PC-3 (cell line): ENCODE results near the gene DISC1. TPM values are rescaled to one million over a fixed set of nuclear protein-coding genes. Genes with fewer than 3 reads are reported as not detected.
"Not testable (repeated sequence)": the region's sequence is repeated elsewhere in the genome, so short reads cannot be mapped to it uniquely, and the experiment has no call there.

Experiments used
- ATAC-seq: fragments of 200-7000 bp; cut with Tn5 transposase; 2 replicates; pipeline ENCODE4 v1.9.1; 2020; ENCODE audit warnings: mild to moderate bottlenecking, moderate library complexity
- BruUV-seq: library from RNA; stranded (reverse); fragments of 400-500 nt; replicated peaks from 2 replicates; lab custom pipeline; 2021; lab: Mats Ljungman, UMichigan
- CTCF ChIA-PET: fragments of 300-600 bp; sonication (Branson Sonifier 250); formaldehyde crosslinking; loops from one replicate; lab custom pipeline; 2022; ENCODE audit warnings: antibody characterized with exemption; lab: Charles Lee
- POLR2A ChIA-PET: fragments of 300-600 bp; sonication (Branson Sonifier 250); formaldehyde crosslinking; loops from one replicate; lab custom pipeline; 2022; ENCODE audit warnings: antibody characterized with exemption; ENCODE audit not compliant: unreplicated experiment; lab: Charles Lee
- DNase-seq: peaks from one replicate; pipeline ENCODE4 v3.0.0-alpha.2; 2015
- H2AFZ ChIP-seq: fragments of 300-600 bp; sonication (generic); 2 replicates; pipeline ENCODE4 v1.6.0; 2016; ENCODE audit warnings: antibody characterized with exemption, low read length
- H3F3A ChIP-seq: fragments of 300-600 bp; sonication (generic); one replicate; pipeline ENCODE4 v1.6.0; 2017; ENCODE audit warnings: antibody characterized with exemption, low read length, control low read depth, mild to moderate bottlenecking; ENCODE audit not compliant: unreplicated experiment
- H3K27ac ChIP-seq: fragments of 300-600 bp; sonication (generic); 2 replicates; pipeline ENCODE4 v1.5.1; 2016; ENCODE audit warnings: mild to moderate bottlenecking, low read length
- H3K27me3 ChIP-seq: fragments of 300-600 bp; sonication (generic); 2 replicates; pipeline ENCODE4 v1.6.1; 2016; ENCODE audit warnings: low read length, mixed read lengths
- H3K36me3 ChIP-seq: fragments of 300-600 bp; sonication (generic); 2 replicates; pipeline ENCODE4 v1.6.1; 2016; ENCODE audit warnings: low read depth, mixed run types, low read length, mixed read lengths
- H3K4me1 ChIP-seq: fragments of 300-600 bp; sonication (generic); 2 replicates; pipeline ENCODE4 v1.5.1; 2016; ENCODE audit warnings: low read length; ENCODE audit not compliant: insufficient read depth
- H3K4me2 ChIP-seq: fragments of 300-600 bp; sonication (generic); 2 replicates; pipeline ENCODE4 v1.6.0; 2016; ENCODE audit warnings: low read length
- H3K4me3 ChIP-seq: fragments of 300-600 bp; sonication (generic); 2 replicates; pipeline ENCODE4 v1.5.1; 2016; ENCODE audit warnings: mild to moderate bottlenecking, low read length, mixed read lengths
- H3K79me2 ChIP-seq: fragments of 300-600 bp; sonication (generic); 2 replicates; pipeline ENCODE4 v1.6.1; 2017; ENCODE audit warnings: low read length, mixed read lengths
- H3K9ac ChIP-seq: fragments of 300-600 bp; sonication (generic); 2 replicates; pipeline ENCODE4 v1.6.0; 2016; ENCODE audit warnings: mild to moderate bottlenecking, low read length
- H3K9me2 ChIP-seq: fragments of 300-600 bp; sonication (generic); replicated peaks from 2 replicates; pipeline ENCODE4 v1.6.1; 2016; ENCODE audit warnings: mixed run types, low read length, mixed read lengths
- H3K9me3 ChIP-seq: fragments of 300-600 bp; sonication (generic); 2 replicates; pipeline ENCODE4 v1.6.1; 2016; ENCODE audit warnings: low read length, mixed read lengths
- H4K20me1 ChIP-seq: fragments of 300-600 bp; sonication (generic); 2 replicates; pipeline ENCODE4 v1.6.1; 2016; ENCODE audit warnings: low read length, mixed read lengths
- CTCF ChIP-seq: fragments of 300-600 bp; sonication (generic); conservative IDR thresholded peaks from 2 replicates; pipeline ENCODE4 v1.5.1; 2017; ENCODE audit warnings: antibody characterized with exemption, low read depth, mild to moderate bottlenecking, low read length
- EZH2 ChIP-seq: fragments of 300-600 bp; sonication (generic); IDR thresholded peaks from one replicate; pipeline ENCODE4 v1.6.1; 2017; ENCODE audit warnings: antibody characterized with exemption, mild to moderate bottlenecking, low read length; ENCODE audit not compliant: unreplicated experiment
- EZH2phosphoT487 ChIP-seq: fragments of 300-600 bp; sonication (generic); IDR thresholded peaks from 2 replicates; pipeline ENCODE4 v1.6.1; 2018; ENCODE audit warnings: mild to moderate bottlenecking, antibody characterized with exemption, low read length, borderline replicate concordance
- intact Hi-C: fragments of 100-400 bp; cut with micrococcal nuclease; formaldehyde crosslinking; loops from 2 replicates; pipeline ENCODE4 v1.9.0; 2023
- total RNA-seq: library from RNA; depleted of rRNA; stranded (reverse); fragments of >200 nt; gene quantifications from 2 replicates; pipeline ENCODE4 v1.2.3, GENCODE V29; 2014

DISC1 gene
- total RNA-seq, 1 experiment from 2014 or later = 3.4 TPM

DNA sequence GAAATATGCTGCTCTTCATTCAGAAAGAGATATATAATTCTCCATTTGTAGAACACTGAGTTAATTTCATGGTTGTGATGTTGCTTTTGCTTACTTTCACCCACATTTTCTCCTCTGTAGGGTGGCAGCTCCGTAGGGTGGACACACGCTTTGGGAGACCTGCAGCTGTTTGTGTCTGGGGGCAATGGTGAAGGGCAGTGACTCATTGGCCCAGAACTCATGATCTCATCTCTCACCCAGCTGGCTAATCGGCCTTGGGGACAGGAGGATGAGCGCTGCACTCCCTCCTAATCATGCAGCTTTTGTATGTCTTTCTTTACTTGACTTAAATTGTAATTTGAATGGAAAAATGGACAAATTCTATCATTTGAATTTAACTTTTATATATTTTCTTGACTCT lies 9.6 kb downstream of the DISC1 start:
- intact Hi-C loops = no loop called here
- H3K9me3 ChIP-seq = no peaks in the 10 kb centered on the region
- H4K20me1 ChIP-seq = no peaks in the 10 kb centered on the region
- no peaks in the 10 kb centered on the region for H3K9me2 ChIP-seq
- TF ChIP-seq EZH2phosphoT487 (no peak), EZH2 (no peak), CTCF (no peak)
- H3K27me3 ChIP-seq = no peaks in the 10 kb centered on the region
- H3K4me1 ChIP-seq = peaks cover 16% of the 10 kb centered on the region
- no peaks in the 10 kb centered on the region for H3F3A ChIP-seq
- no peak overlapping the region for H3K27ac ChIP-seq
- ATAC-seq = peak; percentile 81
- no peaks in the 10 kb centered on the region for H3K79me2 ChIP-seq
- H2AFZ ChIP-seq = no peak overlapping the region
- peak; percentile 56 for DNase-seq
- ChIA-PET CTCF (no interaction called here), POLR2A (no interaction called here)
- no peak overlapping the region for H3K4me3 ChIP-seq
- peak overlapping the region; percentile 40; the same call in 1 of the 2 replicates for H3K4me2 ChIP-seq
- no peak overlapping the region for H3K9ac ChIP-seq
- BruUV-seq = no TSS peak
- no peaks in the 10 kb centered on the region for H3K36me3 ChIP-seq

DNA sequence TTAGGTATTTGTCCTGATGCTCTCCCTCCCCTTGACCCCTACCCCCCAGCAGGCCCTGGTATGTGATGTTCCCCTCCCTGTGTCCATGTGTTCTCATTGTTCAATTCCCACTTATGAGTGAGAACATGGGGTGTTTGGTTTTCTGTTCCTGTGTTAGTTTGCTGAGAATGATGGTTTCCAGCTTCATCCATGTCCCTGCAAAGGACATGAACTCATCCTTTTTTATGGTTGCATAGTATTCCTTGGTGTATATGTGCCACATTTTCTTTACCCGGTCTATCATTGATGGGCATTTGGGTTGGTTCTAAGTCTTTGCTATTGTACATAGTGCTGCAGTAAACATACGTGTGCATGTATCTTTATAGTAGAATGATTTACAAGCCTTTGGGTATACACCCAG lies 10.3 kb downstream of the DISC1 start:
- H4K20me1 ChIP-seq, intact Hi-C loops, H3K79me2 ChIP-seq, H2AFZ ChIP-seq, ATAC-seq, H3F3A ChIP-seq, H3K27me3 ChIP-seq, H3K9me3 ChIP-seq, H3K4me2 ChIP-seq, CTCF ChIA-PET, H3K27ac ChIP-seq, BruUV-seq, H3K36me3 ChIP-seq, DNase-seq, POLR2A ChIA-PET, H3K9me2 ChIP-seq, H3K4me3 ChIP-seq, H3K9ac ChIP-seq: not testable (repeated sequence)
- peaks cover 14% of the 10 kb centered on the region for H3K4me1 ChIP-seq

DNA sequence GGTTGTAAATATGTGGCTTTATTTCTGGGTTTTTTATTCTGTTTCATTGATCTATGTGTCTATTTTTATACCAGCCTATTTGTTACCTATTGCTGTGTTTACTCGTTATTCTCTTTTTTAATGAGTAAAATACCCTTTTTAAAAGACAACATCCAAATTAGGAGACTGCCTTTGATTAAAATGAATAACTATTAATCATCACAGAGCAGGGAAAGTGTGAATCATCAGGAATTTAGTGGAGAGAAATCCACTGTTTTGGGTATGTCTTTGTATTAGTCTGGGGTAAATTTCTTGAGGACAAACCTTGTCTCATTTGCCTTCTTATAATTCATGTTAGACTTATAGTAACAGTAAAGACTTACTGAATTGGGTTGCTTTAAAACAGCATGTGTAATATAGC lies 12.1 kb downstream of the DISC1 start:
- Histone ChIP-seq H2AFZ (no peak overlapping the region), H3K27me3 (no peaks in the 10 kb centered on the region), H3K4me2 (no peak overlapping the region), H3K27ac (no peak overlapping the region), H3F3A (no peaks in the 10 kb centered on the region), H3K36me3 (no peaks in the 10 kb centered on the region), H3K9ac (no peak overlapping the region), H3K4me3 (no peak overlapping the region), H3K9me3 (no peaks in the 10 kb centered on the region), H3K4me1 (peaks cover 8% of the 10 kb centered on the region), H3K9me2 (no peaks in the 10 kb centered on the region), H3K79me2 (no peaks in the 10 kb centered on the region), H4K20me1 (no peaks in the 10 kb centered on the region)
- intact Hi-C loops = no loop called here
- CTCF ChIA-PET = no interaction called here
- ATAC-seq (no peak), DNase-seq (peak; percentile 20)
- no TSS peak for BruUV-seq
- TF ChIP-seq EZH2 (no peak), CTCF (no peak), EZH2phosphoT487 (no peak)
- POLR2A ChIA-PET = no interaction called here
